Measurements from ENCODE around the gene MYPN.

GRCh38 chr10:68185085-68185484, 75.8 kb downstream of the MYPN start:
- TF ChIP-seq CTCF (IDR thresholded peaks at IDR 0.05) (no peak), POLR2AphosphoS5 (IDR thresholded peaks at IDR 0.05) (no peak)
